Activated CD4-positive, alpha-beta T cell treated with anti-CD3 and anti-CD28 coated beads, Interleukin-2, amount 50 U/mL, for 24 hours (primary cell): Measurements from ENCODE around the gene SRPK3.

Experiments
- DNase-seq, 2 donors: peaks; one replicate each; pipeline ENCODE4 v3.0.0-alpha.2; 2020; ENCODE audit warnings: low read depth in 1 of 2, low spot score in 1 of 2

The SRPK3 gene

DNA sequence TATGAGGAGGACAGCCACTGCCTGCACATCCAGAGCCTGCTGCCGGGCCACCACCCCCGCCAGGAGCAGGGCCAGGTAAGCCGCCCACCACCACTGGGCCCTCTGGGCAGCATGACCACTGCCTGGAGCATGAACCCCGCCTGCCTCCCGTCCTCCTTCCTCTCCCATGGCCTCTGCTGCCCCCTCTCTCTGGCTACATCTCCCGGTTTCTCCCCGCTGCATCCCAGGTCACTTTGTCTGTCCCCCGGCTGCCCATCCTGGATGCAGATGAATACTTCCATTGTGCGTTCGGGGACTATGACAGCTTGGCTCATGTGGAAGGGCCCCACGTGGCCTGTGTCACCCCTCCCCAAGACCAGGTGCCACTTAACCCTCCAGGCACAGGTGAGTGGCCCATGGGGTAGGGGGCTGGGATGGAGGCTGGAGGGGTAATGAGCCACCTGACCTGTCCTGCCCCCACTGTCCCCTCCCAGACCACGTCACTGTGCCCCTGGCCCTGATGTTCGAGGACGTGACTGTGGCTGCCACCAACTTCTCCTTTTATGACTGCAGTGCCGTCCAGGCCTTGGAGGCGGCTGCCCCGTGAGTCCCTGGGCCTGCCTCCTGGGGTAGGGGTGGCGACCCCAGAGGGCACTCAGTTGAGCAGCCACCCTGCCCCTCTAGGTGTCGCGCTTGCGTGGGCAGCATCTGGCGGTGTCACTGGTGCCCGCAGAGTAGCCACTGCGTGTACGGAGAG lies 10.8 kb upstream of the SRPK3 start:
- DNase-seq, result no peak

GRCh38 chrX:153770601-153771414 lies 10.0 kb upstream of the SRPK3 start:
- DNase-seq, result no peak

DNA sequence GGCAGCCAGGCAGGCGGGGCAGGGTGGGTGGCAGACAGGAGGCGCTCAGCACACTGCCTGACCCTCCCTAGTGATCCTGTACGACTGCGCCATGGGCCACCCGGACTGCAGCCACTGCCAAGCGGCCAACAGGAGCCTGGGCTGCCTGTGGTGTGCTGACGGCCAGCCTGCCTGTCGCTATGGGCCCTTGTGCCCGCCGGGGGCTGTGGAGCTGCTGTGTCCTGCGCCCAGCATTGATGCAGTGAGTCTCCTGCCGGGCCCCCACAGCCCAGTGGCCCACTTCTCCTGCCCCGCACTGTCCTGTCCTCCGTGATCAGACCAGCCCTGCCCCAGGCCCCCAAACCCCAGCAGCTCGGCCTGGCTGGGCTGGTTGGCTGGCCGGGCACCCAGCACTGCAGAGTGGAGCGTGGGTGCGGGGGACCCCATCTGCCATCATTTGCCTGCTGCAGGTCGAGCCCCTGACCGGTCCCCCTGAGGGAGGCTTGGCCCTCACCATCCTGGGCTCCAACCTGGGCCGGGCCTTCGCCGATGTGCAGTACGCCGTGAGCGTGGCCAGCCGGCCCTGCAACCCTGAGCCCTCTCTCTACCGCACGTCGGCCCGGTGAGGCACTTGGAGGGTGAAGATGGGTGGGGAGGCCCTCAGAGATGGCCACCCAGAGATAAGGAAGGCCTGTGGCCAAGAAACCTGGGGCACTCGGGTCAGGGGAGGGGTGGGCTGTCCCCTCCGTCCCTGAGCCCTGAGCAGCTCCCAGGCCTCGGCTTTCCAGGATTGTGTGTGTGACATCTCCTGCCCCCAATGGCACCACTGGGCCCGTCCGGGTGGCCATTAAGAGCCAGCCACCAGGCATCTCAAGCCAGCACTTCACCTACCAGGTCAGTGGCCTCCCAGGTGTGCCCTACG lies 9.2 kb upstream of the SRPK3 start:
- no peak for DNase-seq

DNA sequence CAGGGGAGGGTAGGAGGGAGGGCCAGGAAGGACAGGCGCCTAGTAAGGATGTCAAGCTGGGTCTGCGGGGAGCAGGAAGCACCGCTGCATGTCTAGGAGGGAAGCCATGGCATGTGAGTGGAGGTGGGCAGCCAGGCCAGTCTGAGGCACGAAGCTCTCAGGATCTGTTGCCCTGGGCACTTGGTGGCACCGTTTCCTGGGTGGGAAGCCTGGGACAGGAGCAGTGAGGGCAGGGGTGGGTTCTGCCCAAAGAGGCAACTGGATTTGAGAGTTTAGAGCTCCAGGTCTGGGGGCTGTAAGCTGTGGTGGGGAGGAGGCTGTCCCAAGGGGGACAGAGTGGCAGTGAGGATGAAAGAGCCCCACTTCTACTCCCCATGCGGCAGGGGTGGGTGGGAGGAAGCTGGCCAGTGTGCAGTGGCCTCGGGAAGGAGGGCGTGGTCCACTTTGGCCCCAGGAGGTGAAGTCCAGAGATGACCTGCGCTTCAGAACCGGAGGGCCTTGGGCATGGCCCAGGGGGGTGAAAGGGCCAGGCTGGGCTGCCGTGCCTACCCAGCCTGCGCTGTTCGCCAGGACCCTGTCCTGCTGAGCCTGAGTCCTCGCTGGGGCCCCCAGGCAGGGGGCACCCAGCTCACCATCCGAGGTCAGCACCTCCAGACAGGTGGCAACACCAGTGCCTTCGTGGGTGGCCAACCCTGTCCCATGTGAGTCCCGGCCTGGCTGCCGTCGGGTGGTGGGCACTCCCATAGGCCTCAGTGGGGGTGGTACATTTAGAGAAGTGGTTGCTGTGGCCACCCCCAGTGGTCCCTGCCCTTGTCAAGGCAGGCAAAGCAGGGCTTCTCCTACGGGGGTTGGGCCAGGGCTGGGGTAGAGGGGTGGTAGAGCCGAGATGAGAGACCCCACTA lies 8.3 kb upstream of the SRPK3 start:
- DNase-seq, result no peak

GRCh38 chrX:153773218-153773611 lies 7.6 kb upstream of the SRPK3 start:
- DNase-seq, result no peak

- DNase-seq, result no peak
Observed at GRCh38 chrX:153773741-153774575, 6.9 kb upstream of the SRPK3 start.

DNA sequence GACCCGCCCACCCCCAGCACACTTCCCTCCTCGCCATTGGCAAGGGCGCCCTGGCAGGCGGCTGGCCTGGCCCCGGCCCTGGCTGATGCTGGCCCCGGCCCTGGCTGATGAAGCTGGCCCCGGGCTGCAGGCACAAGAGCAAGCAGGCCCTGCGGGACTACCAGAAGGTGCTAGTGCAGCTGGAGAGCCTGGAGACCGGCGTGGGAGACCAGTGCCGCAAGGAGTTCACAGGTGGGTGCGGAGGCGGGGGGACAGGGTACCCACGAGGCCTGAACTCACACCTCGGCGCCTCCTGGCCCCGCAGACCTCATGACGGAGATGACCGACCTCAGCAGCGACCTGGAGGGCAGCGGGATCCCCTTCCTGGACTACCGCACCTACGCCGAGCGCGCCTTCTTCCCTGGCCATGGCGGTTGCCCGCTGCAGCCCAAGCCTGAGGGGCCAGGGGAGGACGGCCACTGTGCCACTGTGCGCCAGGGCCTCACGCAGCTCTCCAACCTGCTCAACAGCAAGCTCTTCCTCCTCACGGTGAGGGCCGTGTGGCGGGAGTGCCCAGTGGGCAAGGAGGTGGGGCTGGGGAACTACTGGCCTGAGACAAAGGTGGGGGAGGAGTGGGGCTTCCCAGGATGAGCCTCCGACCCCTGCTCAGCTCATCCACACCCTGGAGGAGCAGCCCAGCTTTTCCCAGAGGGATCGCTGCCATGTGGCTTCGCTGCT lies 6.1 kb upstream of the SRPK3 start:
- DNase-seq, result no peak

DNA sequence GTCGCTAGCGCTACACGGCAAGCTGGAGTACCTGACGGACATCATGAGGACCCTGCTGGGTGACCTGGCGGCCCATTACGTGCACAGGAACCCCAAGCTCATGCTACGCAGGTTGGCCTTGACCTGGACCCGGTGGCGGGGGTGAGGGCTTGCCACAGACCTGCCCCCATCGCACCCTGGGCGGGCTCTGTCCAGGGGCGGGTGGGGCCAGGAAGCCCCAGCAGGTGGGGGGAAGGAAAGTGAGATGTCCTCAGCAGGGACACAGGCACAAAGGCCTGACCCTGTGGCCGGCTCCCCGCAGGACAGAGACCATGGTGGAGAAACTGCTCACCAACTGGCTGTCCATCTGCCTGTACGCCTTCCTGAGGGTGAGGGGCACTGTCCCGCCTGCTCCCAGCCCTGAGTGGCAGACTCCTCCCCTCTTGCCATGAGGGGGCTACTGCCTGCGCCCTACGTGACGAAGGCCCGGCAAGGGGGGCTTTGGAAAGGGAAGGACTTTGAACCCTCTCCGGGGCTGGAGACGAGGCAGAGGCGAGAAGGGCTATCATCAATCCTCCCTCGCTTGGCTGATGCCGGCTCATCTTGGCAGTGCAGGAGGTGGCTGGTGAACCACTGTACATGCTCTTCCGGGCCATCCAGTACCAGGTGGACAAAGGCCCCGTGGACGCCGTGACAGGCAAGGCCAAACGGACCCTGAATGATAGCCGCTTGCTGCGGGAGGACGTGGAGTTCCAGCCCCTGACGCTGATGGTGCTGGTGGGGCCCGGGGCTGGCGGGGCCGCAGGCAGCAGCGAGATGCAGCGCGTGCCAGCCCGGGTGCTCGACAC lies 5.3 kb upstream of the SRPK3 start:
- no peak for DNase-seq

DNA sequence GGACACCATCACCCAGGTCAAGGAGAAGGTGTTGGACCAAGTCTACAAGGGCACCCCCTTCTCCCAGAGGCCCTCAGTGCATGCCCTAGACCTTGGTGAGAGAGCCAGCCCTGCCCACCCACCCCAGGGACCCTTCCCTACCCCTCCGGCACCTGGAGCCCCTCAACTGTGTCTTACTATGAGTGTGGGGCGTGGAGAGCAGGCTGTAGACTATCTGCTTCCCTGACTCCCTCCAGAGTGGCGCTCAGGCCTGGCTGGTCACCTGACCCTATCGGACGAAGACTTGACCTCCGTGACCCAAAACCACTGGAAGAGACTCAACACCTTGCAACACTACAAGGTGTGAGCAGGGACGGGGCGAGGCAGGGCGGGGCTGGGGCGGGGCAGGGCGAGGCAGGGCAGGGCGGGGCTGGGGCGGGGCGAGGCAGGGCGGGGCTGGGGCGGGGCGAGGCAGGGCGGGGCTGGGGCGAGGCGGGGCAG lies 4.7 kb upstream of the SRPK3 start:
- no peak for DNase-seq

DNA sequence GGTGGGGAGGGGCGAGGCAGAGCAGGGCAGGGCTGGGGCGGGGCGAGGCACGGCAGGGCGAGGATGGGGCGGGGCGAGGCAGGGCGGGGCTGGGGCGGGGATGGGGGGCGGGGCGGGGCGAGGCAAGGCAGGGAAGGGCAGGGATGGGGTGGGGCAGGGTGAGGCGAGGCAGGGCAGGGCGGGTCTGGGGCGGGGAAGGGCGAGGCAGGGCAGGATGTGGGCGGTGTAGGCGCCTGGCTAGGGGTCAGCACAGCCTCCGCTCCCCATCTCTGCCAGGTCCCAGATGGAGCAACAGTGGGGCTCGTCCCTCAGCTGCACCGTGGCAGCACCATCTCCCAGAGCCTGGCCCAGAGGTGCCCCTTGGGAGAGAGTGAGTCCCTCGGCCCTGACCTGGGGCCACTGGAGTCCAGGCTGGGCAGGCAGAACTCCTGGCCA lies 4.2 kb upstream of the SRPK3 start:
- DNase-seq, result no peak

DNA sequence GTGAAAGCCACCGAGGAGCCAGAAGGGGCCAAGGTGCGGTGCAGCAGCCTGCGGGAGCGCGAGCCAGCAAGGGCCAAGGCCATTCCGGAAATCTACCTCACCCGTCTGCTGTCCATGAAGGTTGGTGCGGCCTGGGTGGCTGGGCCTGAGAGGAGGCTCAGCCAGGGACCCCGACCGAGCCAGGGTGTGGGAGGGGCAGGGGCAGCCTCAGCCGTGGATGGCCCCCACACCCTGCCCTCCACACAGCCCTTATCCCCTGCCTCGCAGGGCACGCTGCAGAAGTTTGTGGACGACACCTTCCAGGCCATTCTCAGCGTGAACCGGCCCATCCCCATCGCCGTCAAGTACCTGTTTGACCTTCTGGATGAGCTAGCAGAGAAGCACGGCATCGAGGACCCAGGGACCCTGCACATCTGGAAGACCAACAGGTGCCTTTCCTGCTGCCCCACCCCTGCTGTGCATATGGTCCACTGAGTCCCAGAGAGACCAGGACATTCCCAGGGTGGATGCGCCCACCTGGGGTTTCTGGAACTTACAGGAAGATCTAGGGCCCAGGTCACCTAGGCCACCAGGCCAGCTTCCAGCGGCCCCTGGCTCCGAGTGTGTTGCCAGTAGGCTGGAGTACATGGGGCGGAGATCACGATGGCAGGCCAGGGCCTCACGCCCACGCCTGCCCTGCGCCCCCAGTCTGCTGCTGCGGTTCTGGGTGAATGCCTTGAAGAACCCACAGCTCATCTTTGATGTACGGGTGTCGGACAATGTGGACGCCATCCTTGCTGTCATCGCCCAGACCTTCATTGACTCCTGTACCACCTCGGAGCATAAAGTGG lies 3.4 kb upstream of the SRPK3 start:
- DNase-seq, result no peak

DNA sequence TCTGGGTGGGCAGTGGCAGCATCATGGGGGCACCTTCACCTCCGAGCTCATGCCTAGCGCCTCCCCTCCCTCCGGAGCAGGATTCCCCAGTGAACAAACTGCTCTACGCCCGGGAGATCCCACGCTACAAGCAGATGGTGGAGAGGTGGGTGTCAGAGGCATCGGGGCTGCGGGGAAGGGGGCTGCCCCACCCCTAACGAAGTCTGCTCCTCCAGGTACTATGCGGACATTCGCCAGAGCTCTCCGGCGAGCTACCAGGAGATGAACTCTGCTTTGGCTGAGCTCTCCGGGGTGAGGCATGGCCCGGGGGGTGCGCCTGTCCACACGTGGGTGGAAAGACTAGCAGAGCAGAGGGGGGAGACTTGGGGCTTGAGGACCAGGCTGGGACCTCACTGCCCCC lies 2.7 kb upstream of the SRPK3 start:
- no peak for DNase-seq

- no peak for DNase-seq
Observed at GRCh38 chrX:153778684-153779101, 2.1 kb upstream of the SRPK3 start.

GRCh38 chrX:153779891-153780677 lies 757 bp upstream of the SRPK3 start:
- DNase-seq, result no peak

DNA sequence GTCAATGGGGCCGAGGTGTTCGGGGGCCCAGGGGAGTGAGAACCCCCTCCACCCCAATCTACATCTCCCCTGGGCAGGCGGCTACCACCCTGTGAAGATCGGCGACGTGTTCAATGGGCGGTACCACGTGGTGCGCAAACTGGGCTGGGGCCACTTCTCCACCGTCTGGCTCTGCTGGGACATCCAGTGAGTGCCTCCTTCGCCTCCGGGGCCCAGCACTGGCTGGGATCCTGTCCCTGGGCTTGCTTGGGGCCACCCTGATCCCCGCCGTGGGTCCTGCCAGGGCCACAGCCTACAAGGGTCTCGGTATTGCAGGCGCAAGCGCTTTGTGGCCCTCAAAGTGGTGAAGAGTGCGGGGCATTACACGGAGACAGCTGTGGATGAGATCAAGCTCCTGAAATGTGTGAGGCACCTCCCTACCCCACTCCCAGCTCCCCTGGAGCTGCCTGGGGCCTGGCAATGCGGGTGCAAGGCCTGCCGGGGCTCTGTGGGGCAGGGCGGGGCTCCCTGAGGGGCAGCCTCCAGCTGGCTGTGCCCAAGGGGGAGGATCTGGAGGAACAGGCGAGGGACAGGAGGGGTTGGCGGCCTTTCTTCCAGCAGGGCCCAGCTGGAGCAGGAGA lies 697 bp downstream of the SRPK3 start:
- DNase-seq, result no peak

DNA sequence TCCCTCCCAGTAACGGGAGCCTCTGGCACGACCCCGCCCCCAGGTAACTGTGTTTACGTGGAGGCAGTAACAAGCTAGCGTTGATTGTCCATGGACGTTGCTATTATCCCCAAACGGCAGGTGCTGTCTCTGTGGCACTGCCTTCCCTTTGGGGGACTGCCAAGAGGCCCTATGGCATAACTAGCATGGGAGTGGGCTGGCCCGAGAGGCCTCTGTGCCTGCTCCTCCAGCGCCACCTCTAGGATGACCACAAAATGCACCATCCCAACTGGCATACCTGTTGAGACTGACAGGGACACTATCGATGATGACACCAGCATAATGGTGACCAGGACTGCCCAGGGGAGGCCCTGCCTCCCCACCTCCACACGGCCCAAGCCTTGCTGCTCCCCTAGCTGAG lies 1.5 kb downstream of the SRPK3 start:
- DNase-seq, result no peak
